ENCODE data around the gene NYAP1. TPM values are rescaled to one million over a fixed set of nuclear protein-coding genes. Genes with fewer than 3 reads are reported as not detected.

Gene NYAP1
- total RNA-seq, 1 donor: under 0.01 TPM

DNA sequence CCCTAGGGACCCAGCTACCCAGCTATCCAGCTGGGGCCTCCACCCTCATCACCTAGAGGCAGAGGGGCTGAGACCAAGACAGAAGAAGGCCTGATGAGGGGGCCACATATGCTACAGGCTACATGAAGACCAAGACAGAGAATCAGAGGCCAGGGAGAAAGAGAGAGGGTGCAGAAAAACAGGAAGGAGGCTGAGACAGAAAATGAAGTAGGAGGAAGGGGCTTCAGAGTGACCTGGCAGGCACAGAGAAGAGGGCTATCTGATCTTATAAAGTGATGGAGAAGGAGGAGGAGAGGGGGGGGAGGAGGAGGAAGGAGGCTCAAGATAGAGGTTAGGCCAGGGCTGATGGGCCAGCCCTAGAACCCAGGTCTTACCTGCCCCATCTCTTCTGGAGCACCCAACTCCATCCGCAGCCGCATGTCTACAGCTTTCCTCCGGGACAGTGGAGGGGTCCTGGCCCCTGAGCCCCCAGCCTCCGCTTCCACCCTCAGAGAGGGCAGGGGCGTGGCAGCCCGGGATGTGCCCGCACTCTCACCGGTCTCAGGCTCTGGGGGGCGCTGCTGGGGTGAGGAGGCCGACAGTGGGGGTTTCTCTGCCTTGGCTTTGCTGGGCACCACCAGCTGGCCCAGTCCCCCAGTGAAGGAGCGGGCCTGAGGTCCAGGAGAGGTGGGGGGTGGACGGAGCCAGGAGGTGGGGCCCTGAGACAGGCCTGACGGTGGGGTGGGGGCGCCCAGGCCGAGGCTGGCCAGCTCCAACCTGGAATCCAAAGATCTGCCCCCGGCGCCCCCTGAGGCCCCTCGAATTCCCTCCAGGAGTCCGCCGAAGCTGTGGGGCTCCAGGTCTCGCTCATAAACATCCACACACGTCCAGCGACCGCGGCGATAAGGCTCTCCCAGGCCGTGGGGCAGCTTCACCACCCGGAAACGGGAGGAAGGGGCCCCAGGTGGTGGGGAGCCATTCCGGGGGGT, 6.5 kb upstream of the NYAP1 start:
- Histone ChIP-seq H3K79me2 (ENCODE audit: insufficient read depth, low read length) (peaks cover 54% of the 10 kb centered on the region), H3K4me1 (ENCODE audit: insufficient read depth, low read length) (peaks cover 24% of the 10 kb centered on the region), H2AFZ (ENCODE audit: low read length) (no peak overlapping the region), H3K36me3 (ENCODE audit: insufficient read depth, low read length) (peaks cover 12% of the 10 kb centered on the region), H4K20me1 (ENCODE audit: insufficient read depth, low read length) (peaks cover 34% of the 10 kb centered on the region), H3K27me3 (ENCODE audit: insufficient read depth, low read length) (no peaks in the 10 kb centered on the region), H3K9me3 (ENCODE audit: low read depth, low read length) (no peaks in the 10 kb centered on the region), H3K4me3 (ENCODE audit: insufficient read depth, low read length) (peak overlapping the region; percentile 94), H3K27ac (ENCODE audit: low read depth, low read length) (peak overlapping the region; percentile 23), H3K4me2 (ENCODE audit: insufficient read depth, low read length) (peak overlapping the region; percentile 84)
- peak; percentile 90 for DNase-seq (ENCODE audit: insufficient read length, low spot score, missing footprints)
- TF ChIP-seq, protein P1, sequence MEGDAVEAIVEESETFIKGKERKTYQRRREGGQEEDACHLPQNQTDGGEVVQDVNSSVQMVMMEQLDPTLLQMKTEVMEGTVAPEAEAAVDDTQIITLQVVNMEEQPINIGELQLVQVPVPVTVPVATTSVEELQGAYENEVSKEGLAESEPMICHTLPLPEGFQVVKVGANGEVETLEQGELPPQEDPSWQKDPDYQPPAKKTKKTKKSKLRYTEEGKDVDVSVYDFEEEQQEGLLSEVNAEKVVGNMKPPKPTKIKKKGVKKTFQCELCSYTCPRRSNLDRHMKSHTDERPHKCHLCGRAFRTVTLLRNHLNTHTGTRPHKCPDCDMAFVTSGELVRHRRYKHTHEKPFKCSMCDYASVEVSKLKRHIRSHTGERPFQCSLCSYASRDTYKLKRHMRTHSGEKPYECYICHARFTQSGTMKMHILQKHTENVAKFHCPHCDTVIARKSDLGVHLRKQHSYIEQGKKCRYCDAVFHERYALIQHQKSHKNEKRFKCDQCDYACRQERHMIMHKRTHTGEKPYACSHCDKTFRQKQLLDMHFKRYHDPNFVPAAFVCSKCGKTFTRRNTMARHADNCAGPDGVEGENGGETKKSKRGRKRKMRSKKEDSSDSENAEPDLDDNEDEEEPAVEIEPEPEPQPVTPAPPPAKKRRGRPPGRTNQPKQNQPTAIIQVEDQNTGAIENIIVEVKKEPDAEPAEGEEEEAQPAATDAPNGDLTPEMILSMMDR (IDR thresholded peaks at IDR 0.05; ENCODE audit: extremely low read depth, low read depth, low read length): peak; percentile 37

DNA sequence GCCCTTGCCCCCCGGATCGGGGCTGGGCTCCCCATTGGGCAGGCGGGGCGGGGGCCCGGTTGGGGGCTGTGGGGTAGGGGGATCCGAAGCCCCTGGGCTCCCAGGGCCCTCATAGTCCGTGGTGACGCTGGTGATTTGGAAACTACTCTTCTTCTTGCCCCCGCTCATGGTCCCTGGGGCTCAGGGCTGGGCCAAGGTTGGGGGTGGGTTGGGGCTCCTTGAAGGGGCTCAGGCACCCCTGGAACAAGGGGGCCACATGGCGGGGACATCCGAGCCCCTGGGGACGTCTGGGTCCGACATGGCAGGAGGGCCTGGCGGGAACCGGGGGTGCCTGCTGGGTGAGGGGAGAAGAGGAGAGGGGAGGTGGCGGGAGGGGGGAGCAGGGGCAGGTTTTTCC, 5.9 kb upstream of the NYAP1 start:
- TF ChIP-seq, protein P1 (IDR thresholded peaks at IDR 0.05; ENCODE audit: extremely low read depth, low read depth, low read length): no peak
- Histone ChIP-seq H3K36me3 (ENCODE audit: insufficient read depth, low read length) (peaks cover 12% of the 10 kb centered on the region), H3K4me2 (ENCODE audit: insufficient read depth, low read length) (peak overlapping the region; percentile 84), H3K4me1 (ENCODE audit: insufficient read depth, low read length) (peaks cover 25% of the 10 kb centered on the region), H3K27ac (ENCODE audit: low read depth, low read length) (no peak overlapping the region), H2AFZ (ENCODE audit: low read length) (no peak overlapping the region), H3K4me3 (ENCODE audit: insufficient read depth, low read length) (peak overlapping the region; percentile 94), H3K9me3 (ENCODE audit: low read depth, low read length) (no peaks in the 10 kb centered on the region), H3K79me2 (ENCODE audit: insufficient read depth, low read length) (peaks cover 54% of the 10 kb centered on the region), H4K20me1 (ENCODE audit: insufficient read depth, low read length) (peaks cover 34% of the 10 kb centered on the region), H3K27me3 (ENCODE audit: insufficient read depth, low read length) (no peaks in the 10 kb centered on the region)
- DNase-seq (ENCODE audit: insufficient read length, low spot score, missing footprints): peak; percentile 89

DNA sequence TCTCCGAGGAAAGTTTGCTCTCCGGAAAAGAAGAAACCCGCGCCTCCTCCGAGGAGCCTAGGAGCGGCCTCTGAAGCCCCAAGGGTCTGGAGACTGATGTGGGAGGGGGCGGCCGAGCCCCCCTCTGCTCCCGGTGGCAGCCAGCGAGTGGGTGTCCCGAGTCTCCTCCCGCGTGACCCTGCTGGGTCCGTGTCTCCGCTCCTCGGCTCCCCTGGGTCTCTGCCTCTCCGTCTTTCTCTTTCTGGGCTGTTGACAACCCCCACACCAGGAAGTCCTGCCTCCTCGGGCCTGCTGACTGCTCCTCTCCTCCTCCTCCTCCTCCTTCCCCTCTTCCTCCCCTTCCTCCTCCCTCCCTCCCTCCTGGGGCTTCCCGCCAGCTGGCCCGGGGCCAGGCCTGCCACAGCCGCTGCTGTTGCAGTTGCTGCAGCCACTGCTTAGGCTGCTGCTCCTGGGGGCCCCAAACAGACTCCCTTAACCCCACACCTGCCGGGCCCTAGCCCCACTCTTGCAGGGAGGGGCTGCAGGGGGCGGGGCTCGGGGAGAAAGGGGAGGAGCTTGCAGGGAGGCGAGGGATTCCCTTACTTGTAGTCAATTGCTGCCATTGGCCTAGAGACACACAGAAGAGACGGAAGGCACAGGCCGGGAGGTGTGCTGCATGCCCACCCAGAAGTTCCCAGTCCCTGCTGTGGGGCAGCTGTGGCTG, 4.6 kb upstream of the NYAP1 start, which contains the start of gene TSC22D4:
TSC22D4 (minus strand) TSS at position 257 of the 703 bp plus-strand sequence. CDS start 1,176 bp downstream, outside the sequence.
- peak within 1 kb of the TSS; percentile 82 for H2AFZ ChIP-seq (ENCODE audit: low read length)
- peak; percentile 99 for DNase-seq (ENCODE audit: insufficient read length, low spot score, missing footprints)
- peaks cover 9% of the 10 kb centered on the region for H3K36me3 ChIP-seq (ENCODE audit: insufficient read depth, low read length)
- peaks cover 28% of the 10 kb centered on the region for H4K20me1 ChIP-seq (ENCODE audit: insufficient read depth, low read length)
- peak within 1 kb of the TSS; percentile 94 for H3K4me3 ChIP-seq (ENCODE audit: insufficient read depth, low read length)
- peak within 1 kb of the TSS; percentile 75 for H3K27ac ChIP-seq (ENCODE audit: low read depth, low read length)
- peaks cover 49% of the 10 kb centered on the region for H3K79me2 ChIP-seq (ENCODE audit: insufficient read depth, low read length)
- no peaks in the 10 kb centered on the region for H3K27me3 ChIP-seq (ENCODE audit: insufficient read depth, low read length)
- H3K4me1 ChIP-seq (ENCODE audit: insufficient read depth, low read length): peaks cover 22% of the 10 kb centered on the region
- H3K4me2 ChIP-seq (ENCODE audit: insufficient read depth, low read length): peak within 1 kb of the TSS; percentile 84
- TF ChIP-seq, protein P1 (IDR thresholded peaks at IDR 0.05; ENCODE audit: extremely low read depth, low read depth, low read length): no peak
- H3K9me3 ChIP-seq (ENCODE audit: low read depth, low read length): no peaks in the 10 kb centered on the region
